Head of caudate nucleus (tissue), 42 donors: ENCODE results near the gene CD99L2.
"Not testable (repeated sequence)": the region's sequence is repeated elsewhere in the genome, so short reads cannot be mapped to it uniquely, and the experiment has no call there.

Experiments
- DNase-seq, 42 donors: peaks; one replicate each; pipeline versions ENCODE4 v3.0.0 to v3.0.0-alpha.2; 2020 to 2021; ENCODE audit warnings: mixed read lengths in 7 of 42
- intact Hi-C: fragments of 100-400 bp; cut with DNase I; formaldehyde crosslinking; loops from one replicate; pipeline ENCODE4 v1.15.0; 2022

The CD99L2 gene

DNA sequence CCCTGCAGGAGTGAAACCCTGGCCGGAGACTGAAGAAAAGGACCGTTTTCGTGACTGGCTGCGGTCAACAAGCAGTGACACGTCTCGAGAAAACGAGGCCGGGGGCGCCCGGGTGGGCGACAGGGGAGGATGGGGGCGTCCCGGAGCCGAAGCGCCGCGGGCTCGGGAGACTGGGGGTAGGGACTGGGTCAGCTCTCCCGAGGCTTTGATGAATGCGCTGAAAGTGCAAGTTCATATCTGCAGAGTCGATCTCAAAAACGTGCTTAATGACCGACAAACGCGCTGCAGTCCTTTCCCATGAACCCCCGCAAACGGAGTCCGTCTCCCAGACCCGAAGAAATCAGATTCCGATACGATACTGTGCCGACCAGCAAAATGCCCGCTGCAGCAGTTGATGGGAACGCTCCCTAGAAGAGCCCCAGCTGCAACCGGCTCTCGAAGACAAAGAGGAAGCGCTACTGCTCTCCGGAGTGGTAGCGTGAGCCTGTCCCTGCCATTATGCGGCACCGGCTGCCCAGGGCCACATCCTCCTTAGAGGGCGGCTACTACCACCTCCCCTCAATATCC lies 806 bp upstream of the CD99L2 start:
- peak; percentile 2 to 75 (median 40) for DNase-seq
- intact Hi-C loops = no loop called here

DNA sequence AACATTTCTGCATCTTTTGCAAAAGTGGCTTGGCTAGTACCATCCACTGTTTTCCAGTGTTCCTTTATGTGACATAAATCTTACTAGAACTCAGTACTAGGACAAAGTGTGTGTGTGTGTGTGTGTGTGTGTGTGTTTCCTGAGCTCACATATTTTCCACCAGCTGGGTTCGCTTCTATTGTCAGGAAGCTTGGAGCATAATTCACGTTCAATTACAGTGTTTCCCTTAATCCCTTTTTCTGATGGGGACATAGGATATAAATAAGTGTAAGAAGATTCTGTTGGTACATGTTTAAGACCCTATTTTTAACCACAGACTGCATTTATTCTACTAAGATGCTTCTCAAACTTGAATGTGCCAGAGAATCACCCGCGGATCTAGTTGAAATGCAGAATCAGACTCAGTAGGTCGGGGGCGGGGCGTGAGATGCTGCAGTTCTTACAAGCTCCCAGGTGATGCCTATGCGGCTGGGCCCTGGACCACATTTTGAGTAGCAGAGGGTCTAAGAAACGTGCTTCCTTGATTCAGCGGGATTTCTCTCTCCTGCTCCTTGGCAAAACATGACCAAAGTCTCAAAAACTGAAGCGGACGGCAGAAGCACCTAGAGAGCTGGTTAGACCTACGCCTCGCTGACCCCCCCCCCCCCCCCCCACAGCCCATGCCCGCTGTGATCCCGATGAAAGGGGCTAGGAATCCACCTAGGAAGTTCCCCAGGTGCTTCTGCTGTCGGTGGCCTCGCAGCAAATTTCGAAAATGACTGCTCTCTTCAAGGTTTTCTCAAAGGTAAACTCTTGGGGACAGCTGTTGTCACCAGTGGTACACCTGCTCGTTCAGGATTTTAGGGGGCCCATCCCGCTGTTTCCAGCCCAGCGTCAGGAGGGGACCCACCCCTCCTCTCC lies 797 bp downstream of the CD99L2 start:
- intact Hi-C loops = no loop called here
- DNase-seq = peak; percentile 23 to 80 (median 56)

GRCh38 chrX:150896632-150897031 lies 1.8 kb downstream of the CD99L2 start:
- intact Hi-C loops = no loop called here
- no peak for DNase-seq

DNA sequence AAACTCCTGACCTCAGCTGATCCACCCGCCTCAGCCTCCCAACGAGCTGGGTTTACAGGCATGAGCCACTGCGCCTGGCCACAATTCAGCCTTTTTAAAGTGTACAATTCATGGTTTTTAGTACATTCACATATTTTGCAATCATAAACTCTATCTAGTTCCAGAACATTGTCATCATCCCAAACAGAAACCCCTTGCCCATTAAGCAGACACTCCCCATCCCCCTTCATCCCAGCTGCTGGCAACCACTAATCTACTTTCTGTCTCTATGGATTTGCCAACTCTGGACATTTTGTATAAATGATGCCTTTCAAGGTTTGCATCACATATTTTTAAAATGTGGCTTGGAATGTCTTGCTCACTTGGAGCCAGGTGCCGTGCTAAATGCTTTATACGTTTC lies 4.5 kb downstream of the CD99L2 start:
- DNase-seq = no peak
- intact Hi-C loops = no loop called here

GRCh38 chrX:150889131-150889530 lies 9.3 kb downstream of the CD99L2 start:
- intact Hi-C loops = no loop called here
- peak in 14 of 42 donors; percentile 5 to 55 (median 24) for DNase-seq

DNA sequence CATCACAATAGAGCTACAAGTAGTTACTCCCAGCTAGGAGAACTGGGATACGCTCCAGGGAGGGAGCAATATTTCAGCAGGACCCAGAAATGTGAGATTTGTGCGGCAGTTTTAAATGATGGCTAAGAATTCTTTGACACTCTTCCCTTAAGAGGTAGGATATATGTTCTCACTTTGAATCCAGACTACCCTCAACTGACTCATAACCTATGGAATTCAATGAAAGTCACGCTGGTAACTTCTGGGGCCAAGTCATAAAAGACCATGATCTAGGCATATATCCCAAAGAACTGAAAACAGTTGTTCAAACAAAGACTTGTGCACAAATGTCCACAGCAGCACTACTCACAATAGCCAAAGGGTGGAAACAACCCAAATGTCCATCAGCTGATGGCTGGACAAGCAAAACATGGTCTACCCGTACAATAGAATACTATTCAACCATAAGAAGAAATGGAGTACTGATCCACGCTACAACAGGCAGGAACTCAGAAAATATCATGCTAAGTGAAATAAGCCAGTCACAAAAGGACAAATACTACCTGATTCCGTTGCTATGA lies 10.5 kb downstream of the CD99L2 start:
- DNase-seq = peak in 10 of 42 donors; percentile 15 to 68 (median 36)
- intact Hi-C loops = no loop called here

DNA sequence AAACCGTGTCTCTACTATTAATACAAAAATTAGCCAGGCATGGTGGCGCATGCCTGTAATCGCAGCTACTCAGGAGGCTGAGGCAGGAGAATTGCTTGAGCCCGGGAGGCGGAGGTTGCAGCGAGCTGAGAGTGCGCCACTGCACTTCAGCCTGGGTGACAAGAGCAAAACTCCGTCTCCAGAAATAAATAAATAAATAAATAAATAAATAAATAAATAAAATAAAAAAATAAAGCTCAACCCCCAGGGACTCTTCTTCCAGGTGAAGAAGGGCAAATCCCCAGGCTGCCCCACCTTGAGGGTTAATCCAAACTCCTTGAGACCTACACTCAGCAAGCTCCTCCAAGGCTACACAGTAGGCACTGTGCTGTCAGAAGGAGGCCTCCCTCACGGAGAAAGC lies 11.2 kb downstream of the CD99L2 start:
- DNase-seq, intact Hi-C loops: not testable (repeated sequence)

DNA sequence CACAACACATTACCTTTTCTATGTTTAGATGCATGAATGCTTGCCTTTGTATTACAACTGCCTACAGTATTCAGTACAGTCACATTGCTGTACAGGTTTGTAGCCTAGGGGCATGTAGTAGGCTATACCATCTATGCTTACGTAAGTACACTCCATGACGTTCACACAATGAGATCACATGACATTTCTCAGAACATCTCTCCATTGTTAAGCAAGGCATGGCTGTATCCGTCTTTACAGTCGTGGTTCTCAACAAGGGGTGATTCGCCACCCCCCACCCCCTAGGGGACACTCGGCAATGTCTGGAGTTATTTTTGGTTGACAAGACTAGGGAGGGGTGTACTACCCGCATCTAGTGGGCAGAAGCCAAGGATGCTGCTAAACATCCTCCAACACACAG lies 12.1 kb downstream of the CD99L2 start:
- DNase-seq = no peak
- intact Hi-C loops = no loop called here

GRCh38 chrX:150880808-150881165 lies 17.7 kb downstream of the CD99L2 start:
- no peak for DNase-seq
- intact Hi-C loops = no loop called here

- DNase-seq = no peak
- intact Hi-C loops = no loop called here
Measured at GRCh38 chrX:150879855-150880807, 18.3 kb downstream of the CD99L2 start.

GRCh38 chrX:150875621-150876020 lies 22.8 kb downstream of the CD99L2 start:
- intact Hi-C loops, DNase-seq: not testable (repeated sequence)

GRCh38 chrX:150874448-150874847 lies 24.0 kb downstream of the CD99L2 start:
- DNase-seq = no peak
- intact Hi-C loops = no loop called here

DNA sequence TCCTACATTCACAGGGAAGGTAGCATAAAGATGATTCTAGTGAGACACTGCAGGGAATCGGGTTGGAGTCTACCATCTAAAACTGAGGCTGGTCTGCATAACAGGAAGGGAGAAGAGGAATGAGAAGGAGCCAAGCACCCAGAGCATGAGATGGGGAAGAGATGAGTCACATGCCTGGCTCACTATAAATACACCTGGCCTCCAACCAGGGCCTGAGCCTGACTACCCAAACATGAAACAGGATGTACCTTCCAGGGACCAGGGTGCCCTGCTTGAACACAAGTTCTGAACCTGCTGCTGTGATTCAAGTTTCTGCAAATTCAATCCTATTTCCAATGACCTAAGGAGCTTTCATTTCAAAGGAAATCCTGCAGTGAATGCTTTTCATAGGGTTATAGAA lies 24.9 kb downstream of the CD99L2 start:
- intact Hi-C loops = no loop called here
- DNase-seq = no peak

- no peak for DNase-seq
- intact Hi-C loops = no loop called here
Measured at GRCh38 chrX:150872773-150873336, 25.6 kb downstream of the CD99L2 start.

DNA sequence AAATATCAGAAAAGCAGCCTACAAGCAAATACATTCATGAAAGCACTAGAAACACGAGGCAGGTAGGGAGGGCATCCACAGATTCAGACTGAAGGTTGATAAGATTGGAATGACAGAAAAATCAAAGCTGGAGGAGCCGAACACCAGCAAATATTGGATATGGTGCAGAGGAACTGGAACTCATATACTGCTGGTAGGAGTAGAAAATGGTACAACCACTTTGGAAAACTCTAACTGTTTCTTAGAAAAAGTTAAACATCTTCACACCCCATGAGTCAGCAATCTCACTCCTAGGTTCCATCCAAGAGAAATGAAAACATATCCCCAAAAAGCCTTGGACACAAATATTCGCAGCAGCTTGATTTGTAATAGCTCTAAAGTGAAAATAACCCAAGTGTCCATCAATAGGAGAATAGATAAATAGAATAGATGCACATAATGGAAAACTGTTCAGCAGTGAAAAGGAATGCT lies 27.1 kb downstream of the CD99L2 start:
- intact Hi-C loops = no loop called here
- no peak for DNase-seq

GRCh38 chrX:150870487-150871340 lies 27.8 kb downstream of the CD99L2 start:
- intact Hi-C loops = no loop called here
- DNase-seq = peak in 17 of 42 donors; percentile 3 to 51 (median 21)

DNA sequence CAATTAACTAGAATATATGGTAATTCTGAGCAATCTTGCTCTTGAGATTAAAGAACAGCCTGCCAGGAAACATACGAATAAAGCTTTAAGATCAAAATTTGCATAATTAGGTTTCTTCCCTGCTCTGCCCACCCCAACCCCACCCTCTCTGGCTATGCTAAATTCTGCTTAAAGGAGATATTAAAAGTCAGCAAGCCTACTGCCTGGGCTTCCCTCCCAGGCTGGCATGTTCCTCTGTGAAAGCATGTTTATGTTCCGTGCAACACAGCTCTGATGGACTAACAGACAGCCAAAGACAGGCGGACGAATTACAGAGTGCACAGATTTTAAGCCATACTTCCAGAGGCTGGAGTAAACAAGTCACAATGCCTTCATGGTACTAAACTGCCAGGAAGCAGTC lies 28.4 kb downstream of the CD99L2 start:
- intact Hi-C loops = no loop called here

DNA sequence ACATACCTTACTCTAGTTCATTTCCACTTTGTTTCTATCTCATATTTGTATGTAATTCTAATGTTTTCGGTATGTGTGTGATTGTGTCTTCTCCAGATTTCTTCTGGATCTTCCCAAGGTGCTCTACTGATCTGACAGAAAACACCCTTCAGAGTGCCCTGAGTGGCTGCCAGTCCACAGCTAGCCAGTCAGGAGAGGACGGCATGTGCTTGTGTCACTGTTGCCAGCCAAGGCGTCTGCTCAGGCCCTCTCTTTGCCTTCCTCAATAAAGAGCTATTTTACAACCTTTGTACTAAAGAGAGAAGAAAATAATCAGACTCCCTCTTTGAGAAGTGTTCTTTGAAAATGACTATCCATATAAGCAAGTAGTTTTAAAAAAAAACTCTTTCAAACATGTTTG lies 29.0 kb downstream of the CD99L2 start:
- intact Hi-C loops = no loop called here
- DNase-seq = peak in 24 of 42 donors; percentile 7 to 59 (median 26)

More for the DNA sequence above, 28.4 kb downstream of the CD99L2 start:
- DNase-seq = peak in 1 of 42 donors; percentile 14
